Embryonic facial prominence (tissue), 1 donor: Measurements from ENCODE around the gene MYOF.
"Not testable (repeated sequence)": the region's sequence is repeated elsewhere in the genome, so short reads cannot be mapped to it uniquely, and the experiment has no call there.

Source experiments
- DNase-seq: peaks from one replicate; pipeline ENCODE4 v3.0.0-alpha.2; 2016; ENCODE audit errors: extremely low spot score

MYOF gene

DNA sequence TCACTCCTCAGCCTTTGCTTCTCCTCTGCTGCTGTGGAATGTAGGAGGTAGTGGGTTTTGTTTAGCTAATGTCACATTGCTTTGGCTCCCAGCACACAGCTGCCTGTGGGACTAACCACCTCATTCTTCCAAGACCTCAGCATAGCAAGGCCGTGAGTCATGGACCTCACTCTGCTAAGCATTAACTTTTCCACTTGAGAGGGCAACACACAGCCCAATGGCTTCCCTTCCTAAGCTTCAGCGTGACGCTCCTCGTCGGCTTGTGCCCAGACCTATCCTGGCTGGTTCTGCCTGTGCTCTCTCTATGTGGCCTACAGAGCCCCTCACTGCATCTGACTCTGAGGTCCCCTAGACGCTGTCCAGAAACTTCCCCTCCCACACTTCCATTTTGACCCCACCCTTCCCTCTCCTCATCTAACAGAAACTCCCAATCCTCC lies 23.3 kb downstream of the MYOF start:
- DNase-seq, result no peak

DNA sequence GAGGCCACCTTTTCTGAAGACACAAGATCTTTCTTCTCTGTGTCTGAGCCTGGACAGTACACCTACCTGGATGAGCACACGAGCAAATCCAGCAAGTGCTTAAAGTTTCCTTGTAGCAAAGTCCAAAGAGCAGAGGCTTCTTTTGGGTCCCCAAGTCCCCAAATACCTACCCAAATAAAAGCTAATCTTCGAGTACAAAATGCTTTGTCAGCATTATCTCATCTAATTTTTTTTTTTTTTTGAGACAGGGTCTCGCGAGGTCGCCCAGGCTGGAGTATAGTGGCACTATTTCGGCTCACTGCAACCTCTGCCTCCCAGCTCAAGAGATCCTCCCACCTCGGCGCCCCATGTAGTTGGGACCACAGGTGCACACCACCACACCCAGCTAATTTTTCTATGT lies 24.6 kb downstream of the MYOF start:
- DNase-seq, result no peak

DNA sequence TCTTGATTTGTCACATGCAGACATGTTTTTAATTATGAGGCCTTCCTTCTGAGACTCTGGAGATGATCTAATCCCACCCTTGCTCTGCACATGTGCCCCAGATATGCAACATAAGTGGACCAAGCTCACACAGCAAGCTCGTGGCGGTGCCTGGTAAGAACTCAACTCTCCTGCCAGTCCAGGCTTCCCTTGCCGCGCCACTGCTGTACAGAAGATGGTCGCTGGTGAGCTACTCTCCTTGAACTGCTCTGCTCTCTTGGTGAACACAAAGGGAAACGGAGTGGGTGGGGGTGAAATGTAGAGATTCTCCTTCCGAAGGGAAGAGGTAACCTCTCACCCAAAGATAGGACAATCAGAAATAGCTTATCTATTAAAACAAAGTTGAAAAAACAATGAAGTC lies 25.7 kb downstream of the MYOF start:
- no peak for DNase-seq

DNA sequence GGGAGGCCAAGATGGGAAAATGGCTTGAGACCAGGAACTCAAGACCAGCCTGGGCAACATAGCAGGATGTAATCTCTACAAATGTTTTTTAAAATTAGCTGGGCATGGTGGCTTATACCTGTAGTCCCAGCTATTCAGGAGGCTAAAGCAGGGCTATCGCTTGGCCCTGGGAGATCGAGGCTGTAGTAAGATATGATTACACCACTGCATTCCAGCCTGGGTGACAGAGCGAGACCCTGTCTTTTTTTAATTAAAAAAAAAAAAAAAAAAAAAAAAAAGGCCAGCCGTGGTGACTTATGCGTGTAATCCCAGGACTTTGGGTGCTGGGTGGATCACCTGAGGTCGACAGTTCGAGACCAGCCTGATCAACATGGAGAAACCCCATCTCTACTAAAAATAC lies 27.4 kb downstream of the MYOF start:
- DNase-seq, result no peak

DNA sequence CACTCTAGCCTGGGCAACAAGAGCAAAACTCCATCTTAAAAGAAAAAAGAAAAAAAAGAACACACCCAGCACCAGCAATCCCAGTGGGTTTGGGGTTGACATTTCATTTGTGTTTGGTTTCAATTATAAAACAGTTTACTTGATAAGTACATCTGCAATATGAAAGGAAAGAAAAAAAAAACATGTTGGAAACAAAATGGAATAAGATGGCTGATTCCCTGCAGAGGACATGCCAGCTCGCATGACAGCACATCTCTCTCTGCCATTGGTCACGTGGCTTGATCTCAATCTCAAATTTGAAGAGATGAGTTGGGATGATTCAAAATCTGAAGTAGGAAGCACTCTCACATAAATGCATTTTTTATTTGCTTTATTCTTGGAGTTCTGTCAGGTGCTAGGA lies 28.0 kb downstream of the MYOF start:
- no peak for DNase-seq

DNA sequence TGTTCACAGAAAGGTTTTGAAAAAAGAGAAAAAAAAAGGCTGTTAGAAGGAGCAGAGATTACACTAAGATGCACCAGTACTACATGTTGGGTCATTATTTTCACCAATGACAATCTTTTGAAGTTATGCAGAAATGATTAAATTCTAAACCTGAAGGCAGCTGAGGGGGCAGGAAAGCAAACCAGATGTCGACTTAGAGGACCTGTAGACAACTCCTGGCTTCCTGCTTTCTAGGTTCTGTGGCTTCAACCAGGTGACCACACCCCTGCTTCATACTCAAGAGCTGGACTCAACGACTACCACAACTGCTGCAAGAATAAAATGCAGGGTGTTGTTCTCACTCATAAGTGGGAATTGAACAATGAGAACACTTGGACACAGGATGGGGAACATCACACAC lies 30.0 kb downstream of the MYOF start:
- DNase-seq, result no peak

DNA sequence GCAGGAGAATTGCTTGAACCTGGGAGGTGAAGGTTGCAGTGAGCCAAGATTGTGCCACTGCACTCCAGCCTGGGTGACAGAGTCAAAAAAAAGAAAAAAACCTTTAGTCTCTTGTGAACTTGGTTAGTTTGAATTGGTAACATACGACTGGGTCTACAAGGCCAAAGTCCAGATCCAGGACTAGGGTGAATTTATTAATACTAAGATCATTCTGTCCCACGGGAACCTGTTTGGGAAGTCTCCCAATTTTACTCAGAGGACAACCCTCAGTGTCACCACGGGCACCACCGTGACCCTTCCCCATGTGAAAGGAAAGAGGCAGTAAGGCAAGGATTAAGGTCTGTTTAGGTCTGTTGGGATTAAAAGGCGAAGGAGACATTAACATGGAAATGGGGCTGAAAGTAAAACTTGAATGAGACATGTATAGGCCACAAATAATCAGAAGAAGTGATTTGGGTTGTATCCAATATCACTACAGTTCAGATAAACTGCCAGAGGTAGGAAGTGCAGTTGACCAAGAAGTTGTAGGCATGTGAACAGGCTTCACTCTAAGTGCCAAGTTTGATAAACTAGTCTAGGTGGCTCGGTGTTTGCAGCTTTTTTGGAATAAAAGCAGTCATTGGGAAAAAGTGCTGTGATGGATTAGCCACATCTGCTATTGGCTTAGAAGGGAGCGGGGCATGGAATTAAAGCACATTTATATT lies 30.7 kb downstream of the MYOF start:
- no peak for DNase-seq

DNA sequence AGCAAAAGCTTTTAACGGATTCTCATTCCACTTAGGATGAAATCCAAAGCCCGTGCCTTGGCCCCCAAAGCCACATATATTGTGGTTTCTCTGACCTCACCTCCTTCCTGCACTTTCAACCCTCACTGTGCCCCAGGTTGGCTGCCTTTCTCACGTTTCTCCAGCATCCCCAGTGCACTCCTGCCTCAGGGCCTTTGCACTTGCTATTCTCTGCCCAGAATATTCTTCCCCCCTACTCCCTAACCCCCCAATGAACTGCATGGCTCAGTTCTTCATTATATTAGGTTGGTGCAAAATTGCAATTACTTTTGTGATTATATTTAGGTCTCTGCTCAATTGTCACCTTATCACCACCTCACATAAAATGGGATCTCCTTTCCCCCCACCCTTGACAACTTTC lies 34.2 kb downstream of the MYOF start:
- DNase-seq, result no peak

DNA sequence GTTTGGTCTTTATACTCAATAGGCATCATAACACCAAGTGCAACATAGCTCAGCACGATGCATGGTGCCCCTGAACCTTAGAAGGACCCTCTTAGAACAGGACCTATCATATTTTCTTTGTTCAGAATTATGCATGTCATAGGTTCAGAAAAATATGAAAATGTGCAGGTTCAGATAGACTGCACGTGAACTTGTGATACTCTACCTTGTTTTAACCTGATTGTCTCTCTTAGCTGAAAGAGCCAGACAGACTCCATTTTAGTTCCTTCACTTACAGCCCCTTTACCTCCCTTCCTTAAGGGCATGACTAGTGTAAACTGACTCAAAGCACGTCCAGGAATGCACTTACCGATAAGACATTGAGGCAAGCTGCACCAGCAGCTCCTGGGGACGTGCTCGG lies 35.1 kb downstream of the MYOF start:
- DNase-seq, result no peak

DNA sequence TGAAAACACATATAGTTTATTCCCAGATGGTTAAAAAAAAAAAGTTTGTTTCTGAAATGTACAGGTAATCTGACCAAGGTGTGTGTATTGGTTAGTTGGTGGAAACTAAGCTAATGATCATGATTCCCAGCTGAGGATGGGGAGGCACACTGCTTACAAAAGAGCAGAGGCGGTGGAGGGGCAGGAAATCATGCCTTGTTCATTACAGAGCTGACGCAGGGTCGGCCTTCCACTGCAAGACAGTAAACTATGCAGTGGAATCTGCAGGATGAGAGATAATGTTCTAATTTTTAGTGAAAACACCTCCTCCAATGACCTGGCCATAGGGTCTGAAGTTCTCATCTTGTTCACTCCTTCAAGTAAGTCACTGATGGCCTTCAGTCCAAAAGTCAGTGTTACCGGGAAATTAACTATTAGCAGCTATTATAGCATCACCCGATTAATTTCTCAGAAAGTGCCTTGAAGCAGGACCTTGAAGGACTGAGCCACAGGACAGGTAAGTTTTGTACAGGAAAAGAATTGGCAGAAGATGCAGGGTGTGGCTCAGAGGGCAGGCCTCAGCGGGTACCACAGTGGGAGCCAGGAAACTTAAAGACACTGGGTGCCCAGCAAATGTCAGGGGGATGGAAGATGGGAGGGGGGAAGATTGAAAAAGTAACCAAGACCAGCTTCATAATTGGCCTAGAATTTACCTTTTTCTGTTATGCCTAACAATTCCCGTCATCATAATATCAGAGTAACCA lies 36.0 kb downstream of the MYOF start:
- DNase-seq, result no peak

DNA sequence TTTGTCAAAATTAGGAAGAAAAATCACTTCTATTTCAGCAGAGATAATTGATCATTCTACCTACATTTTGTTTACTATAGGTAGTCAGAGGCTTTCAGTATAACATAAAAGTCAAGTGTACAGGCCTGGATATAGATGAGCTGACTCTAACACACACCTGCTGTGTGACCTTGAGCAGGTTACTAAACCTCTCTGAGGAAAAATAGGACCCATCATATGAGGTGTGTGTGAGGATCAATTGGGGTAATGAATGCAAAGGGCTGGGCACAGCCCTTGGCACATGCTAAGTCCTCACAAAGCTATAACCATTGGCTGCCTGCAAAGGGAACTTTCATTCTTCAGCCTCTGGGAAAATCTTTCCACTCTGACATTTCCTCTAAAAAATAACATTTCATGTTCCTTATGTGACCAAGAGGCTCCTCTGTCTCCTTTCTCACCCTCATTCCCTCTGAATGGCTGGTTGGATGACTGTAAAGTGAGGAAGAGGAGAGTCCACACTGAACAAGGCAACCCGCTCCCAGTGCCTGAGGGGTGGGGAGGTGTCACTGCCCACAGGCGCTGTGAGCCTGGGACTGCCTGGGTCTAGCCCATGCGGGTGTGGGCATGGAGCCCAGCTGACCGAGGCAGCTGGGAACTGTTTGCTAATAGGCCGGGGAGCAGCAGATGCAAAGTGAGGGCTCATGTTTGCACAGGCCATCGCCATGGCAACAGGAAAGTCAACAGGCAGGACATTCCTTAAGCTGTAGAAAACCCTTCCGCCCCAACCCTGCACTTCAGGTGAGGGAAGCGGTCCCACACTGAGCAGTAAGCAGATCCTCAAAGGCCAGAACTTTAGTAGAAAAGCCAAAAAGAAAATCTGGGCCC lies 36.8 kb downstream of the MYOF start:
- peak; percentile 77 for DNase-seq

DNA sequence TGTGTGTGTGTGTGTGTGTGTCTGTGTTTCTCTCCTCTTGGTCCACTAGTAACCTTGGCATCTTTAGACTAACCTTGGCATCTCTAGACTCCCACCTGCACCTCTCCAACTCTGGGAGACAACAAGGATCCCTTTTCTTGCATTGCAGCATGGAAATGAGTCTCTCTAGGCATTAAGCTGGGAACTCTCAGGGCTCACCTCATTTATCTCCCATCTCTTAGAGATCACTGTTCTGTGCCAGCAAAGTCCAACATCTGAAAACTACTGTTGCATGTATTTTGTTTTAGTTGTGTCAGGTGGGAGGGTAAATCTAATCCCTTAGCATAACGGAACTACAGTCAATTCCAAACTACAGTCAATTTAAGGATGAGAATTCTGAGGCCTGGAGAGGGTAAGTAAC lies 38.7 kb downstream of the MYOF start:
- DNase-seq, result no peak

DNA sequence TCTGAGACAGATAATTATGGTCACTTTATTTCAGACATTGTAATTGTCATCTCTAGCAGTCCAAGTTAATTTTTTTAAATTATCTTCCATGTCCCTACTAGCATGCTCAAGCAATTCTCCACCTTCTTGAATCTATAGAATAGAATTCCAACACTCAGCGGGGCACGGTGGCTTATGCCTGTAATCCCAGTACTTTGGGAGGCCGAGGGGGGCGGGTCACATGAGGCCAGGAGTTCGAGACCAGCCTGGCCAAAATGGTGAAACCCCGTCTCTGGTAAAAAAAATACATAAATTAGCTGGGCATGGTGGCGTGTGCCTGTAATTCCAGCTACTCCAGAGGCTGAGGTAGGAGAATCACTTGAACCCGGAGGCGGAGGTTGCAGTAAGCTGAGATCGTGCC lies 39.4 kb downstream of the MYOF start:
- not testable (repeated sequence) for DNase-seq

DNA sequence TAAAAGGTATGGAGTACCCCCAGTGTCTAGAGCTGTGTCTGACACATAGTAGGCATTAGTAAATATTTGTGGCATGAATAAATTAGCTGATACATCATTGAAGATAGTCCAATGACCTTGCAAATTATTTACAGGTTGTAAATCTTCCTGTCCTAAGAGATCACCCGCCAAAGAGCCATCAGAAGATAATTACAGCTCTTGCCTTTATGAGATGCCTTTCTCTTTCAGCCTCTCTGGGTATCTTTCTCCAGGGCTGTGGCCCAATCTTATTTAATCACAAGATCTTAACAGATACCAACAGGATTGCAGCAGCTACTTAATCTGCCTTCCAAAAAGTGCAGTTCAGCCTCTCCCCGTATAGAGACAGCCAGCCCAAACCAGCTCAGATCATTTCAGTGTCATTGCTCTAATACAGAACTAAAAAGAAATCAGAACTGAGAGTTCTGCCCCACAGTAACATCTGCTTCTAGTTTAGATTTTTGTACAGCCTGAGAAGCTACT lies 41.5 kb downstream of the MYOF start:
- no peak for DNase-seq

DNA sequence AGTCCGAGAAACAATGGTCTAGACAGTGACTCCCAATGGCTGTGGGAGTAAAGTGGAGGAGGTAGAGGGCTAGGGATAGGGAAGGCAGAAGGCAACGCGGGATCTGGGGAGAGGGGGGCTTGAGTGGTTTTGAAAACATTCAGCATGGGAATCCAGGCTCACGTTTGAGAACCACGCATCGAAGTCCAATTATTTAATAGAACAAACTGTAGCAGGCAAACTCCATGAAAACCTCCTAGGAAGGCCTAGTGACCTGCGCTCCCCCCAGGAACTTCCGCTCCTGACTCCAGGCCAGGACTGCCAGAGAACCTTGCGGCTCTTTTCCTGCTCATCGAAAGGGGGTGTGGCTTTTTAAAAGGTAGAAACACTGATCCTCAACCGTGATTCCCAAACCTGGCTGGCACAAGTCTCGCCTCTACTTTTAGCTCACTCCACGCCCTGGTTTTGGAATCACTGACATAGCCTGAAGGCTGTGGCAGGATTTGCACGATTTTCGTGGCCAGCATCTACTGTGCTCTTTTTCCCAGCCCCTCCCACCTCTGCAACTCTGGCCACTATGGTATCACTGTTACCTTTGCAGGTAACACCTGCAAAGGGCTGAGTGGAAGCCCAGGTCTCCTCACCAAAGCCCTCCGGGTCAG lies 43.4 kb downstream of the MYOF start:
- DNase-seq, result no peak

DNA sequence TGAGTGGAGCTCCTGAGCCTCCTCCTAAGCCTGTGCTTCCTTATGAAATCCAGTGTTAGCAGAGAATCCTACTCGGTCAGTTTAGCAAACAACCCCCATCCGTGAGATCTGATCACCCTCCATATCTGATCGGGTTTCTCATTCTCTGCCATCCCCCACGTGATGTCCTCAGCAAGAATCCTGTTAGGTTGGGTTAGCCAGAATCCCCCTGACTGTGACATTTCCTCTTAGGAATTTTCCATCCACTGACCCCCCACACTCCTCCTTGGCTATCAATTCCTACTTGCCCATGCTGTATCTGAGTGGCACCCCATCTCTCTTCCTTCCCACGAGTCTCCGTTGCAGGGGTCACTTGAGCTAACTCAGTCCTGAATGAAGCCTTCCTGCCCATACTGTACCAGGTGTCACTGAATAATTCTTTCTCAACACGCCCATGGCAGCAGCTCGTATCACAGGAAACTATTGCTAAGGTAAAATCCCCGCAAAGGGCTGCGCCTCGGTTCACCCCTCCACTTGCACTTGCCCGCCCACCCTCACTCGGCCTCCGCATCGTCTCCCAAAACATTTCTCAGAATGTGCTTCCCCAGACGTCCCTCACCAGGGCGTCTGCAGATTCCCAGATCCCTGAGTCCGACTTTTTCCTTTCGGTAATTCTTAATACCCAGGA lies 44.1 kb downstream of the MYOF start:
- no peak for DNase-seq

DNA sequence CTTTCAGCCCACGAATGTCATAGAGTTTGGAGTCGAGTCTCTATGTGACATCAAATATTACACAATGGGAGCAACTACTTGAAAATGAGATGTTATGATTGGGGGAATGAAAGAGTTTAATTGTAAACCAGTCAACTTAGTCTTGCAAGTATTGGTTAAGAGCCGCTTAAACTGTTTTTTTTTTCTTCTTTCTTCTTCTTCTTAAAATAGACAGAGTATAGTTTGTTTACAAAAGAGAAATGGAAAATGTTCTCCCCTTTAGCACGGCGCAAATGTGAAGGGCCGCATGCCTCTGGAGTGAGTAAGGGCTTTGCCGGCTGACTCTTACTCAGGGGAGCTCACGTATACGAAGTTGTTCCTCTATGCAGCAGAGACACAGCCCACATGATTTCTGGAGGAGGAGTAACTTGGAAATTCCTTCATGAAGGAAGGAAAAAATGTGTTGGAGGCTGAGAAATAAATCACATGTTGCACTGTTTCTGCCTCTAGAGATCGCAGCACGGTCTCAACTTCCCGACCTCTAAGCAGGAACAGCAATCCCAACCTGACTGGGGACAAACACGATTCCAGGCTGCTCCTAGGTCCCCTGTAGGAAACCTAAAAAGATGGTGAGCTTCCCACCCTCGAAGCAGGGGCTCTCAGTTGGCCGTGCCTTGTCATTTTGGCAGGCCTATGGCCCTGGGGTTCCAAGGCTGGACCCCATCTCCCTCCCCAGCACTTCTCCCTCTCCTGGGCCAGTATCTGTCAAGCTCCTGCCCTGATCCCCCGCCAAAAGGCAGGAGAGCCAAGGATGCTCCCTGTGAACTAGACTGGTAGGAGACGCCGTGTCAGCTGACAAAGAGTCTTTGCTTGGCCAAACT lies 44.8 kb downstream of the MYOF start:
- DNase-seq, result peak; percentile 94

DNA sequence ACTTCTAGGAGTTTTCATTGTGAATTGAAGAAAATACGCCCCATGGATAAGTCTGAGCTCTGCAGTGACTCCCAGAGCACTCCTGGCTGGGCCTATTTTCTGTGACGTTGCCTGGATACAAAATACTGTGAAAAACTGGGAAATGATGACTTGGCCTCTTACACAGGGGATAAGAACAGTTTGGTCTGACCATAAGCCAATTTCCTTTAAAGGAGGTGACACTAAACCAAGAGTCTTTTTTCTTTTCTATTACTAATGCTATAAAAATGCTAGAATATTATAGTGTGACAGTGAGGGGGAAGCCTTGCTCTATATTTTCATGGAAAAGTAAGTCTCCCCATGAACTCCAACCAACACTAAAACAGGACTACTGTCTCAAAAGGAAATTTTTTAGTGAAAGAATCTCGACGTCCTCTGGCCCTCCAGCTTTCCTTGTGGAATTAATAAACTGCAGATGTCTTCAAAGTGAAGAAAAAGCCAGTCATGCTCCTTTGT lies 45.5 kb downstream of the MYOF start:
- peak; percentile 82 for DNase-seq

DNA sequence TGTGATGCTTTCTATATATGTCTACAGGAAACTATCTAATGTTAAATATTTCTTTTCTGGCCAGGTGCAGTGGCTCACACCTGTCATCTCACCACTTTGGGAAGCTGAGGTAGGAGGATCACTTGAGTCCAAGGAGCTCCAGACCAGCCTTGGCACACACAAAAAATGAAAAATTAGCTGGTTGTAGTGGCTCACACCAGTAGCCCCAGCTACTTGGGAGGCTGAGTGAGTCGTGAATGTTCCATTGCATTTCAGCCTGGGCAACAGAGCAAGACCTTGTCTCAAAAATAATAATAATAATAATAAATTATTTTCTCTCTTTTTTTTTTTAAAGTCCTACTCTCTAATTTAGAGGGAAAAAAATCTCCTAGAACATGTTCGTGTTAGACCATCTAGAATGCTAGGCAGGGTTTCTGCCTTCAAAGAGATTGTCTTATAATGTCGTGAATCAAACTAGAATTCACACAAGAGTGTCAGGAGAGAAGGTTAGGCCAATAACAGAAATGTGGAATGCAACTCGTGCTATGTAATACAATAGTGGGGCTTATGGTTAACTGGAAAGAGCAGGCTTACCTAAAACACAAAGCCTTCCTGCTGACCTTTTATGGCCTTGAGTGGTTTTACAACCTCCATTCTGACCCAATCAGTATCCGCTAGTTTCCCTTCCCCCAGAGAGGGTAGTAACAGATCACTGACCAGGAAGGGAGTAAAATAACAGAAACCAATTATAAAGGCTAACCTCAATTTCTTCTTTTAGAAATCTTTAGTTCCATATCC lies 46.3 kb downstream of the MYOF start:
- no peak for DNase-seq
